HG03066 (cell line): Measurements from ENCODE around the gene REM1.
"Not testable (repeated sequence)": the region's sequence is repeated elsewhere in the genome, so short reads cannot be mapped to it uniquely, and the experiment has no call there.

ENCODE experiments used
- ATAC-seq: cut with Tn5 transposase; IDR thresholded peaks from one replicate; pipeline ENCODE4 v1.9.1; 2021; ENCODE audit warnings: low read depth; ENCODE audit not compliant: unreplicated experiment

Gene REM1

DNA sequence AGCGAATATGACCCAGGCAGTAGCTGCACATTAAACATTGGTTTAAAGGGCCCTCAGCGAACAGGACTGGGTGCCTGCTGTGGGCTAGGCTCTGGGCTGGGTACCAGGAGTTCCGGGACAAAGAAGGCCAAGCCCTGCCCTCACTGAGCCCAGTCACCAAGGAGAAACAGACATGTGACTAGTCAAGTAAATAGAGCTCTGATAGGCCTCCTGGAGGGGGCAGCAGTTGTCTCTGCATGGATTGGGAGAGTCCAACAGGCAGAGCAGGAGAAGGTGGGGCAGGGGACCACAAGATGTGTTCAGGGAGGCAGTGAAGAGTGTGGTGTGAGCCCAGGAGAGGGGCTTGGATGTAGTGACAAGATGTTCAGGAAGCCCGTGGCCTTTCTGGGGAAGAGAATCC, 42.3 kb downstream of the REM1 start:
- no peak for ATAC-seq

DNA sequence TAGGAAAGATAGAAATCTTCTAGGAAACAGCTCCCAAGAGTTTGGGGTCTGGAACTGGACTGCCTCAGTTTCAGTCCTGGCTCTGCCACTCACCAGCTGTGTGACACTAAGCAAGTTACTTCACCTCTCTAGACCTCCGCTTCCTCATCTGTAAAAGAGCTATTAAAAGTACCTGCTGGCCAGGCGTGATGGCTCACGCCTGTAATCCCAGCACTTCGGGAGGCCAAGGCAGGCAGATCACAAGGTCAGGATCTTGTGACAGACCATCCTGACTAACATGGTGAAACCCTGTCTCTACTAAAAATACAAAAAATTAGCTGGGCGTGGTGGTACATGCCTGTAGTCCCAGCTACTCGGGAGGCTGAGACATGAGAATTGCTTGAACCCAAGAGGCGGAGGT, 46.2 kb downstream of the REM1 start:
- not testable (repeated sequence) for ATAC-seq

- ATAC-seq = no peak
Measured at GRCh38 chr20:31522731-31523130, 47.6 kb downstream of the REM1 start.

GRCh38 chr20:31523361-31524283, 48.5 kb downstream of the REM1 start:
- no peak for ATAC-seq

- no peak for ATAC-seq
Measured at GRCh38 chr20:31527266-31527665, 52.2 kb downstream of the REM1 start.
